NOMO-1 (cell line): Measurements from ENCODE around the gene TMA7B.

ENCODE experiments used
- DNase-seq, 2 experiments: peaks; one replicate each; lab custom pipeline; 2025; ENCODE audit not compliant: unreplicated experiment in 2 of 2; lab: John Stamatoyannopoulos, UW

Gene TMA7B

DNA sequence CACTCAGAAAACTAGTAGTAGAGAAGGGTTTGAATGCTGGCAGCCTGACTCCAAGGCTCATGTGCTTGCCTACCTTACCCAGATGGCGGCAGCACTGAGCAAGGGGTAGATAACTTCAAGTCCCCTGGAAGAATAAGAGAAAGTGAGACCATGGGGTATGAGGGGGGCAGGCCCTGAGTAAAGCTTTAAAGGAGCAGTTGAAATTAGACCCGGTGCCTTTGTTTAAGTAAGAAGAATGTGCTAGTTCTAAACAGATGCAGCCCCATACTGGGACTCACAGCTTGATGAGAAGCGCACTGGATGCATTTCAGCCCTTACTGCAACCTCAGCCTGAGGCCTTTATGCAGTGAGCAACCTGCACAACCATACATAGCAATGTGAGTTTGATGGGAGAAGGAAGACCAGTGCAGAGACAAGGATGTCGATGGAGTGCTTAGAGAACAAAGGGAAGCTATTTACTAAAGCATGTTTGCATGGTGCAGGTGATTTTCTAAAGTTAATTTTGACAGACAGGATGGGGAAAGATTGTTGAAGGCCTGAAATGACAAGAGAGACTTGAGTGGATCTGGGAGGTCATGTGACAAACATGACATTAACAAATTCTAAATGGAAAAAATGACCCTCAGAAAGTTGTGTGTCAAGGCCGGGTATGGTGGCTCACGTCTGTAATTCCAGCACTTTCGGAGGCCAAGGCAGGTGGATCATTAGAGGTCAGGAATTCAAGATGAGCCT lies 27.1 kb upstream of the TMA7B start:
- DNase-seq: peak in 1 of 2 experiments; percentile 32

DNA sequence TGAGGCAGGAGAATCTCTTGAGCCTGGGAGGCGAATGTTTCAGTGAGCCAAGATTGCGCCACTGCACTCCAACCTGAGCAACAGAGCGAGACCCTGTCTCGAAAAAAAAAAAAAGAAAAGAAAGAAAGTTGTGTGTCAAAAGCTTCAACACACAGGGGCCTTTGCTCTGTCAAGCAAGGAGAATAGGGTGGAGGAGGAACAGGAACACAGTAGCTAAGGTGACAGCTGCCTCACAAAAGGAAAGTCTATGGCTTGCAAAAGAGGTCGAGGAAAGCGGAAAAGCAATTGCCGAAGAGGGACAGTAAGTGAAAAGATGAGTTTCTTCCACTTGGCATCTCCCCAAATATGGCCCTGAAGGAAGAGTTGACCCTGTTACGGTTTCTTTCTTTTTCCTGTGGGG lies 26.5 kb upstream of the TMA7B start:
- no peak for DNase-seq

DNA sequence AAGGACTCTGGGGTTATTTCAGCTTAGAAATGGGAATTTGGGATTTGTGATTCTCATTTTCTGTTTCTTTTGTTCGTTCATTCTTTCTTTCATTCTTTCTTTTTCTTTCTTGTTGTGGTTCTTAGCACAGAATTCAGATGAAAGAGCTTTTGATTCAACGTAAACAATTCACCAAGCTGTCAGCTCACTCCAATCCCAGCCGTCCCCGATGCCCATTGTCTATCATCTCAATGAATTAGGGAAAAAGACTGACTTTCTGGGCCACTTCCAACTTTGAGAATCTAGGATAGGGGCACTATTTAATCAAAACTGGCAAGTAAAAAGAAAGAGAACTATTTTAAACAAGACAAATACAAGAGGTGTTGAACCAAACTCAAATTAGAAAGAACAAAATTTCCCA lies 25.1 kb upstream of the TMA7B start:
- no peak for DNase-seq

DNA sequence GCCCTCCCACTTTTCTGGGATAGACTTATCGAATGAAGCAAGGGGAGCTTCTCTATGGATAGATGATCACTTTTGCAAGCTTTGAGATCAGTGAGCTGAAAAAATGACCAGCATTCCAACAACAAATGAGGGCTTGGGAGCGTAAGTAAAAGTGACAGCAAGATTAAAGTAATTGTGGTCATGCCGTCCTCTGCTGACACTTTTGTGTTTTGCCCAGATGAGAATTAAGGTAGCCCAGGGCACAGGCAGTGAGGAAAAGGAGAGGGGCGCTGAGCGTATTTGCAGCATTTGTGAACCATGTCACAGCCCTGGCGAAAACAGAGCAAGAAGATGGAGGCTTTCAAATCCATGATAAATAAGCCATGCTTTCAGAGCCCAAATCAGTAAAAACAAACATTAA lies 24.6 kb upstream of the TMA7B start:
- DNase-seq: no peak

DNA sequence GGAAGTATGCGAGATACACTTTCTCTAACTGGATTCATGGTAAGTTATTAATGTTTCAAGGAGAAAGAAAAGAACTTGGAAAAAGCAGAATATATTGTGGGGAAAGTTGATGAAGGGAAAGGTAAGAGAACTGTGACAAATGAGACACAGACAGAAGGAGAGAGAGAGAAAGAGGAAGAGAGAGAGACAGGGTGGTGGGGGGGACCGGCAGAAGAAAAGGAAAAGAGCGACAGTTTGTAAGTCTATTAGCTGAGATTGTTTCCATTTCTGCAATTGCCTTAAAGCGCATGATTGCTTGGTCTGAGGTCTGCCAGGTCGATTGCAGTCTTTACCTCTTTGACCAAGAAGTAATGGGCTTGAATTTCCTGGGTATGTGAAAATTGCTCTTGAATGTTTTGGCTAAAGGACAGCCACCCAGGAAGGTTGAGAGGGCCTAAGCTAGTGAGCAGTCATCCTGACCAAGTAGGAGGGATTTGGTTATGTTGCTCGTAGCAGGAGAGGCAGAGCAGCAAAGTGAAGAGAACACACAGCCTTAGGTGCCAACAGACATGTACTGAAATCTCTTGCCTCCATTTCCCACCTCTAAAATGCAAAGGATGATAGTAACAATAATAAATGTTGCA lies 23.6 kb upstream of the TMA7B start:
- peak in 1 of 2 experiments; percentile 26 for DNase-seq

DNA sequence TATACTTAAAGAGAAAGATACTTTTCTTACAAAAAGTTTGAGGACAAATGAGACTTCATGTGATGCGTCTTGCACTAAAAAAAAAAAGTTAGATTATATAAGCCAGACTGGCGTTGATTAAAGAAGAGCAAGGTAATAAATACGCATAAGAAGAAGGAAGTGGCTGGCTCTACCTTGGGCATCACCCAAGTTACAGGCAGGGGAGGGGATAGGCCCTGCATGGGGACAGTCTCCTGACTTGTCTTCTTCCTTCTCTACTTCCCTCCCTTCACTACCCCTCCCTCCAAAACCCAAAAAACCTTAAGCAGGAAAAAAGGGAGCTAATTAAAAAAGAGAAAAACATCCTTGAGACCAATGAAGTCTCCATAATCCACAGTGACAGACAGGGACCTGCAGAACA lies 22.3 kb upstream of the TMA7B start:
- DNase-seq: no peak

DNA sequence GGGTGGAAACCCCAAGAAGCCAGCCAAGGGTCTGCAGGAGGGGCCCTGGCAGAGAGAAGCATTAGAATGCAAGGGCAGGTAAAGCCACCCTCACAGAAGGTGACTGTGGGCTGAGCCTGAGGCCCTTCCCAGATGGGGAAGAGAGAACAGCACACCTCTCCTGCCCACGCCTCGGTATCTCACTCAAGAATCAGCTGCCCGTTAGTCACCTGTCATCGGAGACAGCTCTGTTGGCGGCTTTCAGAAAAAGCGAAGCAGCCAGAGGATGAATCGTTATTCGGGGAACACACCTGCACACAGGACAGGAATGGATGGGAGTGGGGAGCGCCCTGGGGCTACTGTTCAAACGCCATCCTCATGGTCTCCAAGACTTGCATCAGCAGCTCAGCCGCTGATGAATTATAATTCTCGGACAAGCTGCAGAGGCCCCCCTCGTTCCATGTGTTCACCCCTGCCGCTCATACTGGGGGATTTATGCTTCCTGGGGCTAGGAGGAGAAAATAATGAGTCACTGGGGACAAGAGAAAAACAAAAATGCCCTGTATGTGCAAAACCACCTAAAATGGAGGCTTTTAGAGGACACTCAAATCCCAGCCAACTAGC lies 21.6 kb upstream of the TMA7B start:
- no peak for DNase-seq

DNA sequence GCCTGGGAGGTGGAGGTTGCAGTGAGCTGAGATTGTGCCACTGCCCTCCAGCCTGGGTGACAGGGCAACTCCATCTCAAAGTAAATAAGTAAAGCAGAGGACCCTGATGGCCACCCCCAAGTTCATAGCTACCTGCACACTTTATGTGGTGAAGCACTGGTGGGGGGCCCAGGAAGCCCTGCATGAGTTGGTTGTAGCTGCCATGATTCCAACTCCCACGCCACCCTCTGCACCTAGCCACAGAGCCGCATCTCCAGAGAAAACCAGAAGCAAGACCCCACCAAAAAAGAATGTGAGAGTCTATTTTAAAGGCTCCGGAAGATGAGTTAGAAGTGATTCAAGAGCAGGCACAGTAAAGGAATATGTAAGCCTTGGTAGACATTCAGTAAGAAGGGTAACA lies 20.4 kb upstream of the TMA7B start:
- DNase-seq: no peak

DNA sequence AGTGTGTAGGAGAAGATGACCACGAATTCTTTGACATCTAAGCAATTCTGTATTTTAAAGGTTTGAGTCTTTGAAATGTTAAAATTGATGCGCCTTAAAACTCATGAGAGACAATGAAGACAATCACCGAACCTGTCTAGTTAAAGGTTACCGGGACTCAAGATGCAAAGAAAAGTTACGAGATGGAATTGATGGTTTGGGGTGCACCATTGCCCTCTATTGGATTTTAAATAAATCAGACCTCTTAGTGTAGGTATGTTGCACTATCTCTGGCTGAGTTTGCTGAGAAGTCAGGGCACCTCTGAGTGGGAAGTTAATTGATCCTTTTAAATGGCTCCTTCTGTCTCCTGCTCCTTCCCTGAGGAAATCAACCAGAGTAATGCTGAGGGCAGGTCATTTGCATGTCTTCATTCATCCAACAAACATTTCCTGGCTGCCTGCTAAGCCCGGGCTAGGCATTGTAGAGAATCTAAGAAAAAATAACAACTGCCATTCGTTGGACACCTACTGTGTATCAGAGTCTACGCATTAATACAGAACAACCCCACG lies 19.4 kb upstream of the TMA7B start:
- no peak for DNase-seq

DNA sequence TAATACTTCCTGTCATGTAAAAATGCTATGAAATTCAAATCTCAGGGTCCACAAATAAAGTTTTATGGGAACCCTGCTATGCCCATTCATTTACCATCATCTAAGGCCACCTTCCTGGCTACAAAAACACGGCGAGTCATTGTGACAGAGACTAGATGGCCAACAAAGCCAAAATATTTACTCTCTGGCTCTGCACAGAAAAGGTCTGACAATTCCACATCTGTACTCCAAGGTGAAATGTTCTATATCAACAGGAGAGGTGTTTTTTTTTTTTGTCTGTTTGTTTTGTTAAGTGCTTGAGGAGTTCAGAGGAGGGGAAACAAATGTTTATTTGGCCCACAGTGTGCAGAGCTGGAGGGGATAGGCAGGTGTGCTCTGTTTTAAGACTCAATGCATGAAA lies 18.6 kb upstream of the TMA7B start:
- DNase-seq: no peak

DNA sequence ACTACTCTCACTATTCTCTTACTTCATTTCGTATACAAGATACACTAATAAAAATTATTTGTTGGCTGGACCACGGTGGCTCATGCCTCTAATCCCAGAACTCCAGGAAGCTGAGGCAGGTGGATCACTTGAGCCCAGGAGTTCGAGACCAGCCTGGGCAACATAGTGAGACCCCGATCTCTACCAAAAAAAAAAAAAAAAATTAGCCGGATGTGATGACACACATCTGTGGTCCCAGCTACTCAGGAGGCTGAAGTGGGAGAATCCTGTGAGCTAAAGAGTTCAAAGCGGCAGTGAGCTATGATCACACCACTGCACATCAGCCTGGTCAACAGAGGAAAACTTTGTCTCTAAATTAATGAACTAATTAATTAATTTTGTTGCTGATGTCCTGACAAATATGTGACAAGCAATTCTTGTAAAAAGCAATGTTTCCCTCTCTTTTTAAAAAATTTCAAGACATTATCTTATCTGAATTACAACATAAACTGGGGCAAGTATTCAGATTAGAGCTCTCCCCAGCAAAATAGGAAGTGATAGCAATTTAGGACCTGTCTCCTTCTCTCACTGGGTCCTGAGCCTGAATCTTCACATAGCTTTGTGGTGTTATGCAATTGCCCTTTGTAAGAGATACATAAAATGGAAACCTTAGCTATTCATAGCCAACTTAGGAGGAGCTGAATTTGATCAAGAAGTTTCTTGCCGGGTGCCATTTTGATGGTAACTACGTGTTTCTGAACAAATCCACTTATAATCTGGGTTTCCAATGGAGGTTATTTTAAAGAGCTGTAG lies 17.6 kb upstream of the TMA7B start:
- DNase-seq: peak; percentile 91 to 98

DNA sequence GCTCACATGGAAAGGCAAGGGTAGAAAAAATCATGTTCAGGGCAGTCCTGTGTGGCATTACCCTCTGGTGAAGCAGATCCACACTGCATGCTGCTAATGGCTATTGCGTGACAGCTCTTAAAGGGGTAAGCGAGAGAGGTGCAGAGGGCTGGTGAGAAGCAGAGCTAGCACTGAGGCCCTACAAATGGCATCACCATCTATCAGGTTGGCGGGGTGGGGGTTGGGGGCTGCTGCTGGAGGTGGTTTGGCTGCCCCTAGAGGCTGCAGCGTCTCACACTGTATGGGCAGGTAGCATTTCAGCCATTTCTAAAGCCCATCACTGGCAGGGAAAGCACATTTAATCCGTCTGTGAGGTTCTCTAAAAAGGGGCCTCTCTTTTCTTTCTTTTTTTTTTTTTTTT lies 16.9 kb upstream of the TMA7B start:
- DNase-seq: no peak

DNA sequence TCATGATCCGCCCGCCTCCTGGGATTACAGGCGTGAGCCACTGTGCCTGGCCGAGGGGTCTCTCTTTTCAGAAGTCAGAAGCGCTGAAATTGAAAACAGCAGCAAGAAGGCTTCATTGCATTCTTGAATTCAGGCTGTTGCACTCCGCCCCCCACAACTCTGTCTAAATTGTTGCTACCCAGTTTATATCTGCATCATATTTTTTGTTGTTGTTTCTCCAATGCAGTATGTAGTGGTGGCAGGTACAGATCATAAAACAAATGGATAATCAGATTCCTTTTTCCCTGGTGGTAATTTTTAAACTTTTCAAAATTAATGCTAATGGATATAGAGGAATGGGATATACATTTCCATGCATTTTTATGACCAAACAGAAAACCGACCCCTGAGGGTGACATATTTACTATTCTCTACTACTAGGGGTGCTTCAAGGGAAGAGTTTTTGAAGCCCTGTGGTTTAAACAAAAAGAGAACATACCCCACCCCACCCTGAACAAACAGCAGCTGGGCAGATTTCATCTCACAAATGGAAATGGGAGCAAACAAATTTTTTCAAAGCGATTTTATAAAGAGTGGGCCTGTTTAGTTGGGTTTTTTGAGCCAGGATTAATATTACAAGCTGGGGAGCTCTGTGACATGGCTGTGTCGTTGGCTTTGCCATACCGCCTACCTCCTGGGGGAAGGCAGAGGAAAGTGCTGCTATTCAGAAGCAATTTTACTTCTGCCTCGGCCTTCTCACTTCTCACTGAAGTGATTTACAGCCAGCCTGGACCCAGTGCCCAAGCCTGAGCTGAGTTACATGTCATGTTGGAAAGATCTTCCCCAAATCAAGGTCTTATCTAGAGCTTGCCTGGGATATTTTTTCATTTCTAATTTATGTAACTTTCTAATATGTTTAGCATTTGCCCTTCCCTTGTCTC lies 16.0 kb upstream of the TMA7B start:
- no peak for DNase-seq

DNA sequence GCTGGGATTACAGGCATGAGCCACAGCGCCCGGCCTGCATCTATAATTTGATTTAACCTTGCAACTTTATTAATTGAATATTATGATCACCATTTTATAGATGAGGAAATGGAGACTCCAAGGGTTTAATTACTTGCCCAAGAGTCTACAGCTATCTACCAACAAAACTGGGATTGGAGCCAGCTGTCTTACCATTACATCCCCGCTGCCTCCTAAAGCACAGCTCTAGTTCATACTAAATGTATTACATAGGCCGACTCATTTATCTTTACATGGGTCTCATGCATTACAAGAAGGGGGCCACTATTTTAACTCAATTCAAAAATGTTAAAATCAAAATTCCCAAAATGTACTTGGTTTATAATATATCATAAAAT lies 14.1 kb upstream of the TMA7B start:
- DNase-seq: no peak

DNA sequence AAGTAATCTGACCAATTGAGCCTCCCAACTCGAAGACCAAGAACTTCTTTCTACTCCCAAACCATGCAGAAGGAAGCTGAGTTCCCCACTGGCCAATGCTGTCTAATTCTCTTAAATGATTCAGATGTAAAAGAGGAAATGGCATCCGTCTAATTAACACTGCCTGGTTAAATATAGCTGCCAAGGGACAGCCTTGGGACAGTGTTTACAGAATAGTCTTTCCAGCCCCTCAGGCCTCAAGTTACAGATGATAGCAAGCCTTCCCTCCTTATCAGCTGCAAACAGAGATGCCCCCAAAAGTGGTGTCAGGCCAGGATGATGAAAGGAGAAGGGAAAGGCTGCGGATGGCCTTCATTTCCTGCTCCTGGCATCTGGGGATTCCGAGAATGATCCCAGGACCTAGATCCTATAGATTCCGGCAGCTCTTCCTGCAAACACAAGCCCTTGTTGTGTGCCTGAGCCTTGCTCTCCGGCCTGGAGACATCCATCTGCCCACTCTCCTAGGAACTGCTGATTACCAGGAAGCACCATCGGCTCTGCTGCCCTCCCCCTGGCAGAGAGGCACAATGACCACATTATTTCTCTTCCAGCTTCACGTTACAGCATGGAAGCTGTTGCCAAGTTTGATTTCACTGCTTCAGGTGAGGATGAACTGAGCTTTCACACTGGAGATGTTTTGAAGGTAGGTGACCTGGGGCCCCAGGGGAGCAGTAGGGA lies 13.5 kb upstream of the TMA7B start:
- peak; percentile 57 to 88 for DNase-seq

DNA sequence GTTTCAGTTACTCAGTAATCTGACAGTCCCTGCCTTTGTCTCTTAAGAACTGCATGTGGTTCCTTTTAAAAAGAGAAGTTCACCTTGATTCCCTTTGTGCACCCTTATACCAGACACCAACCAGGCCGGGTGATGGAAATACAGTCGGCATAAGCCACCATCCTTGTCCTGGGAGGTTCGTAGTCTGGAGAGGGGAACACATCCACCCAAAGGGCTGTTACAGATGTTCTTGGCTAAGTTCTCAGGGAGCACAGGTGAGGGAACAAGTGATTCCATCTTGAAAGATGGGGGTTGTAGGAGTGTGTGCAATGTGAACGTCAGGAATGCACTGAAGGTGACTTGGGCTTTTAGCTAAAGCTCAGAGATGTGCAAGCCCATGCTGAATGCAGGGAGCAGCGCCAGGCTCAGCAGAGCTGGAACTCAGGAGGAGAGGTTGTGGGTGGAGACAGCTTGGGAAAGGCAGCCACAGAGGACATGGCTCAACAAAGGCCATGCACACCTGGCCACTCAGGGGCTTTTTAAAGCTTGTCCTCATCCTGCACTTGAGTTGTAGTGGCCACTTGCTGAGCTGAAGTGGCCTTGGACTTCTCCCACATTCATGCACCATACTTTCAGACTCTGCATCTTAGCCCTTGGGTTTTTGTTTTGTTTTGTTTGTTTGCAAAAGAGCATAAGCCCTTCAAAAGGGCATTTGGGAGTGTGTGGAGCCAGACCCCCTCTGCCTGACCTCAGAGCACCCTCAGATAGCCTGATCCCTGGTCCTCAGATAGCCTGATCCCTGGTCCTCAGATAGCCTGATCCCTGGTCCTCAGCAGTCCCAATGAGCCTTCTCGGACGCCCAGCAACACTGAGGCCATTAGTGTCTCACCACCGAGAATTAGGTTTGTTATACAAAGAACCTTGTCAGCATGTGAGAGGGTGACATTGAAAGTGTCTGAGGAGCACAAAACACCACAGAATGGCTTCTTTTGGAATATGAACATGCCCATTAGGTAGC lies 12.7 kb upstream of the TMA7B start:
- DNase-seq: no peak

DNA sequence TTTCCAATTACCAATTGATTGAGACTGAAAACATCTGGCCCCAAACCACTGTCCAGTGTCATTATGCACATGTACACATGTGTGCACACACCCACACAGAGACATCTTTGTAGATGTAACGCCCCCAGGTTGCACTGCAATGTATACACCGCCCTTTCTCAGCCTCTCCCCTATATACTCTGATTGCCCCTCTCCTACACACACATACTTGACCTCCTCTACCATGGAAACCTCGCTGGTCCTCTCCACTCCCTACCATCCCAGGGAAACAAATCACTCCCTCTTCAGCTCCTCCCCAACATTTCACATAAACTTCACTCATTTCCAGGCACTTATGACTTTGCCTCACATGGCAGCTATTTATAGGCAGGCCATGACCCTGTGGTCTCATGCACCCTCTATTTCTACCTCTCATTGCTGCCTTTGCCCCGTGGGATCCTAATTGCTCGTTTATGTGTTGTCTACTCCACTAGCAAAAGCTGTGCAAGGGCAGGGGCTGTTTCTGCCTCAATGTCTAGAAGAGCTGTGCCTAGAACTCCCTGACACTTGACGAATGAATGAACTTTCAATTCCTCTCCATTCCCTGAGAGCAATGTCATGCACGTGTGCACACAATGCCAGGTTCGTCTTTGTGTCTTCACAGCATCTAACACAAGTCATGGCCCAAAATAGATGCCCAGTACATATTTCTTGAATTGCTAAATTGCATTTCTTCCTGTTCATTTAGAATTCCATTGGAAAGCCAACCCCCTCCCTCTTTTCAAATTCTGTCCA lies 10.0 kb upstream of the TMA7B start:
- no peak for DNase-seq
